ENCODE results near the gene FAM222A.

Gene FAM222A

GRCh38 chr12:109797905-109798669 lies 84.5 kb downstream of the FAM222A start:
- no peak for DNase-seq (ENCODE audit: low read depth, low spot score)

DNA sequence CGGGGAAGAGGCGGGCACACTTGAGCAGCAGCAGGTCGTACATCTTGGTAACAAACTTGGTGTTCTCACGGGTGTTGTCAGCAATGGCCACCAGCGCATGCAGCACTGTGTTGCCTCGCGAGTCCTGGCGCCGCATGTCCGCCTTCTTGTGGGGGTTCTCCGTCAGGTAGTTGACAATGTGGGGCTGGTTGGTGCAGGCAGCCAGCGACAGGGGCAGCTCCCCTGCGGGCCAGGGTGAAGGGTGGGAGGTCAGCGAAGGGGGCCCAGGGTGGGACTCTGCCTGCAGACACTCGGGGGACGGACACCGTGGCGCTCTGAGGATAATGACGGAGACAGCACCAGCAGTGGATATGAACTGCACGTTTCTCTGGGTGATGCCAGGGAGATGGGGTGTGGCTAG lies 85.1 kb downstream of the FAM222A start:
- DNase-seq (ENCODE audit: low read depth, low spot score): no peak

GRCh38 chr12:109800536-109800935 lies 86.9 kb downstream of the FAM222A start:
- no peak for DNase-seq (ENCODE audit: low read depth, low spot score)

DNA sequence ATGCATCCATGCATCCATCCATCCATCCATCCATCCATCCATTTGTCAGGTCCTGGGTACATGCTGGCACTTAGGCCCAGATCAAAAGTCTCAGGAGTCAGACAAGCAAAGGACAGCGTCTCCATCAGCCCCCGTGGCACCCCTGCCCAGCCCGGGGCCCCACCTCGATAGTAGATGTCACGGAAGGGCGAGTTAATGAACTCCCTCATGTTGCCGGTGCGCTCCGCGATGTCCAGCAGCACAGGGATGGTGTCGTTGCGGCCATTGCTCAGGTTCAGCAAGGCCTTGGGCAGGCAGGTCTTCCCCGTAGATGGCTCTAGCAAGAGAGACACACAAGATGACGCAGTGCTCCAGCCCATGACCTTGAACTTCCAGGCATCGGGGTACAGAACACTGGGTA lies 89.2 kb downstream of the FAM222A start:
- no peak for DNase-seq (ENCODE audit: low read depth, low spot score)

GRCh38 chr12:109803678-109804077 lies 90.1 kb downstream of the FAM222A start:
- no peak for DNase-seq (ENCODE audit: low read depth, low spot score)

- peak; percentile 41 for DNase-seq (ENCODE audit: low read depth, low spot score)
These were observed 91.5 kb downstream of the FAM222A start for GRCh38 chr12:109804820-109805761.

DNA sequence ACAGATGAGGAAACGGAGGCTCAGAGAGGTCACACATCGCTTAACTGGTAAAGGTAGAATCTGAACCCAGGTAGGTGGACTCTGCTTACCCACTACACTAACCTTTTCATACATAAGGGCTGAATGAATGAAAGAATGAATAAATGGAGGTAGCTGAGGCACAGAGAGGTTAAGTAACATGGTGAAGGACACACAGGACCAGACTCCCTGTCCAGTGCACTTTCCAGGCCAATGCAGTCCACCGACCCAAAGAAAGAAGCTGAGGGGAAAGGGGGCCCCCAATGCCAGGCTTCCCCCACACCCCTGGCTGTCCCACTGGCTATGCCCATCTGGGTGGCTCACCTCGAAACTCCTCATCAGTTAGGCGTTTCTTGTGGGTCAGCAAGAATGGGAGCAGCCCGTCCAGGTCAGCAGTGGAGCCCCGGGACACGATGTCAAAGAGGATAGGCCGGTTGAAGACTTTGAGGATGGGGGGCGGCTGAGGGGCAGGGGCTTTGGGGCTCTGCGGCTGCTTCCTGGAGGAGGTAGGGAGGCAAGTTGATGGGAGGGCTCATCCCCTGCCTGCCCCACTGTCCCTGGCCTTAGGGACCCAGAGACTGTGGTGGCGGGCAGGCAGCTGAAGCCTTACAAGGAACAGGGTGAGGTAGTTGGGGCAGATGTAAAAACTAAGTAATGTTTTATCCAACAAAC lies 94.5 kb downstream of the FAM222A start:
- DNase-seq (ENCODE audit: low read depth, low spot score): no peak

DNA sequence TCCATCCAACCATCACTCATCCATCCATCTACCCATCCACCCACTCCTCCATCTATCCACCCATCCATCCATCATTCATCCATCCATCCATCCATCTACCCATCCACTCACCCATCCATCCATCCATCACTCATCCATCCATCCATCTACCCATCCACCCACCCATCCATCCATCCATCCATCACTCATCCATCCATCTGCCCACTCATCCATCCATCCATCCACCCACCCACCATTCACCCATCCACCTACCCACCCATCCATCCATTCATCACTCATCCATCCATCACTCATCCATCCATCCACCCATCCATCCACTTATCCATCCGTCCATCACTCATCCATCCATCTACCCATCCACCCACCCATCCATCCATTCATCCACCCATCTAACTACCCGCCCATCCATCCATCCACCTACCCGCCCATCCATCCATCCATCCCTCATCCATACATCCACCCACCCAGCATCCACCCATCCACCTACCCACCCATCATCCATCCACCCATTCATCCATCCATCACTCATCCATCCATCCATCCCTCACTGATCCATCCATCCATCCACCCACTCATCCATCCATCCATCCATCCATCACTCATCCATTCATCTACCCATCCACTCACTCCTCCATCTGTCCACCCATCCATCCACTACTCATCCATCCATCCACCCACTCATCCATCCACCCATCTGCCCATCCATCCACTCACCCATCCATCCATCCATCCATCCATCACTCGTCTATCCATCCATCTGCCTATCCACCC lies 95.4 kb downstream of the FAM222A start:
- no peak for DNase-seq (ENCODE audit: low read depth, low spot score)

DNA sequence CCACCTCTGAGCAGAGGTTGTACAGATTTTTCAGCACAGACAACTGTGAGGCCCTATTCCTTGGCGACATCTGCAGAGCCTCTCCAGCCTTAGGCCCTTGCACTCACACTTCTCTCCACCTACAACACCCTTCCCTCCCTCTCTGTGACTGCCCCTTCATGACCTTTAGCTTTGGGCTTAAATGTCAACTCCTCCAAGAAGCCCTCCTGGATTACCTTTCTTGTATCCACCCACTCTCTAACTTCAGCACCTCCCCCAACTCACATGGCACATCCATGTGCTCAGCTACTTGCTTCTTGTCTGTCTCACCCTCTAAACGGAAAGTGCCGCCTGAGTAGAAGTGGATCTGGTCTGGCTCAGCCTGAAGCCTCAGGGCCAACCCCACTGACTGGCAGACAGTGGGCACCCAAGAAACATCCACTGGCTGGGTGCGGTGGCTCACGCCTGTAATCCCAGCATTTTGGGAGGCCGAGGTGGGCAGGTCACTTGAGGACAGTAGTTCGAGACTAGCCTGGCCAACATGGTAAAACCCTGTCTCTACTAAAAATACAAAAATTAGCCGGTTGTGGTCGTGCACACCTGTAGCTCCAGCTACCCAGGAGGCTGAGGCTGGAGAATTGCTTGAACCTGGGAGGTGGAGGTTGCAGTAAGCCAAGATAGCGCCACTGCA lies 97.5 kb downstream of the FAM222A start:
- DNase-seq (ENCODE audit: low read depth, low spot score): no peak

DNA sequence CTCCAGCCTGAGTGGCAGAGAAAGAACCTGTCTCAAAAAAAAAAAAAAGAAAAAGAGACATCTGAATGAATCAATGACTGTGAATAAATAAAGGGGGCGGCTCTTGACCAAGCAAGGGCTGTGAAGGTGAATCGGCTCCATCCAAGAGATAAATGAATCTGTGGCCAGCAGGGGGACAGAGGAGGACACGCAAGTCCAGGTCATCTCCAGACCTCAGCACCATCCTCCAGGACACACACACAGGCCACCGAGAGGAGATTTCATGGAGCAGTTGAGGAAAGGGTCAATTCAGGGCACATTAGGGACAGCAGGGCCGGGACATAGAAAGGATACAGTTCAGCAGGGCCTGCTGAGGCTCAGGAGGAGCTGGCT lies 98.0 kb downstream of the FAM222A start:
- DNase-seq (ENCODE audit: low read depth, low spot score): no peak

GRCh38 chr12:109813810-109814416 lies 100.3 kb downstream of the FAM222A start:
- no peak for DNase-seq (ENCODE audit: low read depth, low spot score)

GRCh38 chr12:109814600-109815150 lies 101.0 kb downstream of the FAM222A start:
- no peak for DNase-seq (ENCODE audit: low read depth, low spot score)

GRCh38 chr12:109815225-109815624 lies 101.6 kb downstream of the FAM222A start:
- DNase-seq (ENCODE audit: low read depth, low spot score): no peak

DNA sequence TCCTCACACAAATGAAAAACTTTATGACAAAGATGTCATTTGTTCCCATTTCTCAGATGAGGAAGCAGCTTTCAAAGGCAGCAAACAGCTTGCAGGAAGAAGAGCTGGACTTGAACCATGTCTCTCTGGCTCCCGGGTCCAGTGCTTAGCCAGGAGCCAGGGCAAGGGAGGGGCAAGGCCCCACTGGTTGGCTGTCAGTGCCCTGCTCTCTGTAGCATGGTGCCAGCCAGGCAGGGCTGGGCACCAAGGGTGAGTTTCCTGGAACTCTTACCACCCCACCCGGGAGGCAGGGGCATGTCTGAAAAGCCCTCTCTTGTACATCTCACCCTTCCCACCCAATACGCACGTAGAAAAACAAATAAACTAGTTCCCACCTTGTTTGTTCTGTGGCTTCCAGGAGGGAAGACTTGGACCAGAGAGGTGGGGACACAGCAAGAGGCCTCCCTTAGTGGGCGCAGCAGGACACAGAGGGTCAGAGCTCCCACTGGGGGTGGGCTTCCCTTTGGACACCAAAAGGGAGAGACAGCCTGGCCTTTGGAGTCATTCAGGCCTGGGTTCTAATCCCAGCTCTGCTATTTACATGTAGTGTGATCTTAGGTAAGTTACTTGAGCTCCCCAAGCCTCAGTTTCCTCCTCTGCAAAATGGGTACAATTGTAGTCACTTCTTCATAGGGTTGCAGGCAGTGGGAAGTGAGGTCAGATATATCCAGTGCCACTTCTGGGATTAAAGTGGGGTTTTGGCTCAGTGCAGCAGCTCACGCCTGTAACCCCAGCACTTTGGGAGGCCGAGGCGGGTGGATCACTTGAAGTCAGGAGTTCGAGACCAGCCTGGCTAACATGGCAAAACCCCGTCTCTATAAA lies 102.4 kb downstream of the FAM222A start:
- DNase-seq (ENCODE audit: low read depth, low spot score): no peak

DNA sequence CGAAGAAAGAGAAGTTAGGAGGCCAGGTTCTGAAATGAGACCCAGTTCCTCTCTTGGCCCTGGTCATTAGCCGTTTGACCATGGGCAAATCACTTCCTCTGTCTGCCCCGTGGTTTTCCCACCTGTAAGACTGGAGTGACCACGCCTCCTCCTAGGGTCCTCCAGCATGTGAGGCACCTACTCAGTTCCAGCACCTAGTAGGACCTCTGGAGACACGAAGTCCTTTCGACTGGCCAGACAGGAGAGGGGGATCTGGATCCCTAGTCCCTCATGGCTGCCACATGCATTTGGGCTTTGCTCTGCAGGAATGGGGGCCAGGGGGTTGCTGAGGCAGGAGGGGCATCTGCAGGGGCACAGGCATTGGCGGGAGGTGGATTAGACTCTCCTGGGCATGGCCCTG lies 103.2 kb downstream of the FAM222A start:
- DNase-seq (ENCODE audit: low read depth, low spot score): no peak

DNA sequence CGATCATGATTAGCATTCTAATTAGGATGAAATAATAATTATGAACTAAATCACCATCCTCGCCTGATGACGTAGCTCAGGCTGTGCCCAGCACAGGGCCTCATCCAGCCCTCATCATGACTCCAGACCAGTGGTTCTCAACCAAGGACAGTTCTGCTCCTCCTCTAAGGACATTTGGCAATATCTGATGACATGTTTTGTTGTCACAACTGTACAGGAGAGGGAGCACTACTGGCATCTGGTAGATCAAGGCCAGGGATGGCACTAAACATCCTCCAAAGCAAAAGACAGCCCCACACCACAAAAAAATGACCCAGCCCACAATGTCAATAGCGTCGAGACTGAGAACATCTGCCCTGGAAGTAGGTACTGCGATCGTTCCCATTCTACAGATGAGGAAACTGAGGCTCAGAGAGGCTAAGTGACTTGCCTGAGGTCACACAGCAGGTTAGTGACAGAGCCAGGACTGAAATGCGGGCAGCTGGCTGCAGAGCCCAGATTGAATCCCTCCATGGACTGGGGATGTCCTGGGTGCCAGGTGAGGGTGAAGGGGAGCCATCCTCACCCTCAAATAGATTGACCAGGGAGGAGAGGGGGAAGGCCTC lies 104.1 kb downstream of the FAM222A start:
- DNase-seq (ENCODE audit: low read depth, low spot score): no peak

GRCh38 chr12:109818253-109818652 lies 104.6 kb downstream of the FAM222A start:
- DNase-seq (ENCODE audit: low read depth, low spot score): no peak

DNA sequence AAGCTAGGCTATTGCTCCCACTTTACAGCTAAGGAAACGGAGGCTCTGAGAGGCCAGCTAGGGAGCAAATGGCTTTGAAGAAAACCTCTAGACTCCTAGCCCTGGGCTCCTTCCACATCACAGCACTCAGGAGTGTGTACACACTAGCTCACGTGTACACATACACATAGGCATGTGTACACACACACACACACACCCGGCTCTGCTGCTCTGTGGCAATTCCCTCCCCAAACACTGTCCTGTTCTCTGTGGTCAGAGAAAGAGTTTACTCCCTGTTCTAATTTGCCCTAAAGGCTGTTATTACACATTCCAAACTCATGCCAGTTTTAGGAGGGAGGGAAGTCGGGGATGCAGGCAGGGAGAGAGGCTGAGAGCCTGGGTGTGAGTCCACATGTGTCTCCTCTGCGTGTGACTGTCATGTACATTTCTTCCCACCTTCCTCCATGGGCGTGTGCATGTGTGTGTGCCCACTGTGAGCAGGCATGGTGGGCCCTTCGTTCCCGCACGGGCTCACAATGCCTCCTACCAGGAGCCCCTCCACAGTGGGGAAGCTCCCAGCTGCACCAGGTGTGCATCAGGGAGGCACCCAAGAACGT lies 105.4 kb downstream of the FAM222A start:
- DNase-seq (ENCODE audit: low read depth, low spot score): no peak

Measured in activated CD4-positive, CD25-positive, alpha-beta regulatory T cell treated with anti-CD3 and anti-CD28 coated beads, Interleukin-2, amount 50 U/mL, for 16 hours (primary cell).